Activated CD4-positive, alpha-beta T cell treated with anti-CD3 and anti-CD28 coated beads for 36 hours (primary cell): ENCODE data around the gene CCDC92. TPM values are rescaled to one million over a fixed set of nuclear protein-coding genes. Genes with fewer than 3 reads are reported as not detected.

ENCODE experiments used
- ATAC-seq: fragments of 200-7000 bp; cut with Tn5 transposase; one replicate; pipeline ENCODE4 v1.10.0; 2021; ENCODE audit warnings: mild to moderate bottlenecking, moderate library complexity
- CTCF ChIA-PET: fragments of 350-600 bp; sonication (Branson Sonifier 250); formaldehyde crosslinking; loops from one replicate; lab custom pipeline; 2021; ENCODE audit warnings: antibody characterized with exemption; lab: Charles Lee
- POLR2A ChIA-PET: fragments of 350-600 bp; sonication (Branson Sonifier 250); formaldehyde crosslinking; loops from one replicate; lab custom pipeline; 2021; ENCODE audit warnings: antibody characterized with exemption, inconsistent platforms; lab: Charles Lee
- DNase-seq: peaks from one replicate; pipeline ENCODE4 v3.0.0-alpha.2; 2020
- H3K27ac Mint-ChIP-seq: one replicate; pipeline ENCODE4 v1.8.0; 2021; ENCODE audit warnings: mixed read lengths
- H3K27me3 Mint-ChIP-seq: one replicate; pipeline ENCODE4 v1.8.0; 2021; ENCODE audit warnings: mixed read lengths
- H3K36me3 Mint-ChIP-seq: one replicate; pipeline ENCODE4 v1.8.0; 2021; ENCODE audit warnings: low read depth, mixed read lengths
- H3K4me1 Mint-ChIP-seq: one replicate; pipeline ENCODE4 v1.8.0; 2021; ENCODE audit warnings: mixed read lengths
- H3K4me3 Mint-ChIP-seq: one replicate; pipeline ENCODE4 v1.8.0; 2021; ENCODE audit warnings: mild to moderate bottlenecking, moderate library complexity, mixed read lengths
- H3K9me3 Mint-ChIP-seq: one replicate; pipeline ENCODE4 v1.8.0; 2021; ENCODE audit warnings: low read depth, mixed read lengths
- intact Hi-C, 2 experiments: fragments of 100-400 bp; cut with DNase I in 1 of 2; cut with micrococcal nuclease in 1 of 2; formaldehyde crosslinking; loops; one replicate each; pipeline versions ENCODE4 v1.14.2 to v1.15.1; 2022 to 2024; cut with DNase I, micrococcal nuclease
- total RNA-seq, 2 experiments: library from RNA; stranded (reverse); gene quantifications; one replicate each; pipeline ENCODE4 v1.2.3, GENCODE V29; 2021

Gene CCDC92
- total RNA-seq, 2 experiments from 2014 or later, result 8.7 to 11.0 TPM

DNA sequence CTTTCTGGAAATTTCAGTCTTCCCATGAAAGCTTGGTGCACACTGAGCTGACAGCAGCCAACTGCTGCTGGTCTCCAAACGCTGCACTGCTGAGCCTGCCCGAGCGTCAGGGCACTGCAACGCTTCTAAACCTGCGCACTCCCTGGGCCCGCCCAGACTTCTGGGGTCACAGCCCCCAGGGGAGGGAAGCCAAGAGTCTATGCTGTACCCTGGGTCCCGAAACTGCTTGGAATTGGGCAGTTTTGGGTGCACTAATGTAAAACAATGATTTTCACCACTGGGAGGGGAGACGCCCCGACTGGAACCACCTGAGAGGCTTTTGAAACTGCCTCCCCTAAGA is 32.0 kb downstream of the CCDC92 start:
- H3K36me3 Mint-ChIP-seq, result peaks cover 16% of the 10 kb centered on the region
- H3K9me3 Mint-ChIP-seq, result no peaks in the 10 kb centered on the region
- intact Hi-C loops, result no loop called here
- peaks cover 21% of the 10 kb centered on the region for H3K4me1 Mint-ChIP-seq
- CTCF ChIA-PET, result interaction anchor here (0.8 kb wide), 1 partner anchor 42 kb away, joined by 3 read pairs; no protein-coding TSS in a partner anchor
- no peak overlapping the region for H3K4me3 Mint-ChIP-seq
- POLR2A ChIA-PET, result interaction anchor here (0.6 kb wide), 1 partner anchor 22 kb away, joined by 4 read pairs; no protein-coding TSS in a partner anchor
- DNase-seq (no peak), ATAC-seq (no peak)
- H3K27me3 Mint-ChIP-seq, result no peaks in the 10 kb centered on the region
- no peak overlapping the region for H3K27ac Mint-ChIP-seq

DNA sequence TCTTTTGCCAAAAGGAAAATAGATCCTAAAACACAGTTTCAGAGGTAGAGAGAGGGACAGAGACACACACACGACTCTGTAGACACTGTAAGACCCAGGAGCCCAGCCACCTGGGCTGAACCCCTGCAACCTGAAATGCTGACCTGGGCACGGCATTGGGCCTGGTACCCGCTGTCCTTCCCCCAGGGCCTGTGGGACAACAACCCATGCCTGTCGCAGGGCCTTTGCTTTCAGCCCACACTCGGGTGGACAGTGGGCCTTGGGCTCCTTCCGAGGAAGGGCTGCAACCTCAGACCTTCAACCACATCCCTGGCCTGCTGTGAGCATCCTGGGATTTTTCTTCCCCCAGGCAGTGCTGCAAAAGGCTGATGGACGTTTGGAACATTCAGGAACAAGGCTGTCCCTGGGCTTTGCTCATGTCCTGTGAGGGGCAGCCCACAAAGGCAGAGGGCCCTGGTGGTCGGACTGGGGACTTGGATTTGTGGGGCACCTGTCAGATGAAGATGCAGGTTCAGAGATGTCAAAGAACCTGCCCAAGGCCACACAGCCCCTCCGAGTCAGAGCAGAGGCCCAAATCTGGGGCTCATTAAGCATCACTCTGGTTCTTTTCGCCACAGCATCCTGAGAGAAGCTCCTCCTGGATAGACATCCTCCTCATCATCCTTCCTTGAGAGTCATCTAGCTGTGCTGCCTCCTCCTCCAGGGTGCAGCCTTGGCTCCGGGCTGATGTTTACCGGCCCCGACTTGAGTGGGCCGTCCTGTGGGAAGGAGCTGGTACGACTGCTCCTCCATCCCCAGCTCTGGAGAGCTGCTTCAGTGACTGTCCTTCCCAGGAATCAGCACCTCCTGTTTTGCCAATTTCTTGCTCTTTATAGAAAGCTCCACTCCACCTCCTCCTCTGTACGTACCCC is 32.7 kb downstream of the CCDC92 start:
- no peak for ATAC-seq
- ChIA-PET POLR2A (no interaction called here), CTCF (interaction anchor here (0.8 to 1.7 kb wide), 5 partner anchors 11 to 44 kb away, joined by 3 to 11 read pairs (median 3); no protein-coding TSS in a partner anchor)
- intact Hi-C loops, result loop anchor here in 1 of 2 experiments (5.0 kb wide), 1 partner anchor 32 kb away; the partner anchor contains the start of genes CCDC92 and ZNF664
- Mint-ChIP-seq H3K27me3 (no peaks in the 10 kb centered on the region), H3K4me3 (no peak overlapping the region), H3K4me1 (peaks cover 21% of the 10 kb centered on the region), H3K36me3 (peaks cover 16% of the 10 kb centered on the region), H3K9me3 (no peaks in the 10 kb centered on the region), H3K27ac (no peak overlapping the region)
- DNase-seq, result no peak

GRCh38 chr12:123938679-123939480 is 33.8 kb downstream of the CCDC92 start:
- DNase-seq (peak; percentile 53), ATAC-seq (peak; percentile 33)
- intact Hi-C loops, result loop anchor here in 1 of 2 experiments (5.0 kb wide), 1 partner anchor 33 kb away; the partner anchor contains the start of genes CCDC92 and ZNF664
- CTCF ChIA-PET, result interaction anchor here (0.5 to 1.7 kb wide), 9 partner anchors 9 to 772 kb away, joined by 3 to 11 read pairs (median 3); no protein-coding TSS in a partner anchor
- H3K27ac Mint-ChIP-seq, result peak overlapping the region; percentile 85
- no peaks in the 10 kb centered on the region for H3K27me3 Mint-ChIP-seq
- POLR2A ChIA-PET, result interaction anchor here (0.5 kb wide), 1 partner anchor 131 kb away, joined by 3 read pairs; no protein-coding TSS in a partner anchor
- H3K4me3 Mint-ChIP-seq, result peak overlapping the region; percentile 59
- no peaks in the 10 kb centered on the region for H3K9me3 Mint-ChIP-seq
- peaks cover 16% of the 10 kb centered on the region for H3K36me3 Mint-ChIP-seq
- H3K4me1 Mint-ChIP-seq, result peaks cover 21% of the 10 kb centered on the region

DNA sequence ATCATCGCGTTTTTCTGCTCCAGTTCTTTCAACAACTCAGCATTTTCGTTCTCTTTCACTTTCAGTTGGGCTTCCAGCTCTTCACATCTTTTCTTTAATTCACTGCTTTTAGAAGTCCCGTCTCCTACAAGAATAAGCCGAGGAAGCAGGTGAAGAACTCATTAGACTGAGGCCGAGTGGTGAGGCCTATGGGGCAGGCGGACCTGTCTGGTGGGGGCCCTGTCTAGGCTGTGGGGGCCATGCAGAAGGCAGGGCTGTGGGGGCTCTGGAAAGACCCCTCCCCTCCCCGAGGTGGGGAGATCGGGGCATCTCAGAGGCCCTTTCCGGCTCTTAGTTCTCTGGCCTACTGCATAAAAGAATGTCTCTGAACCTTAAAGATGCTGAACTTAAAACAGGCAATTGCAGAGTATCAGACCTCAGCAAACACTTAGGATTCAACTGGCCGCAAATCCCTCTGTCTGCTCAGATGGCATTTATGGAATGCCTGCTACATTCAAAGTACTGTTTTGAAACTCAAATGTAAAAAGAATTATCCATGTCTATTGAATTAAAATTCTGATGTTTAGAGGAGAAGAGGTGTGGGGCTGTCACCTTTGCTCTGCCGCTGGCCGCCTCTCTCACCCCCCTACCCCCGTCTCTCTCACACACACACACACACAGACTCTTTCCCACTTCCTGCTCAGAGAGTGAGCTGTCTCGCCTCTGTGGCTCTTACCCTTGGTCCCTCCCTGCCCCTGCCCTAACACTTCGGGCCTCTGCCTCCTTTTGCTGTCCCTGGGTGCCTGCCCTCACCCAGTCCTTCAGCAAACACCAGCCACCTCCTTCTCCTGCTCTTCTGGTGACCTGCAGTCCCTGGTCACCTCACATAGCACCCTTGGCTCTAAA is 34.7 kb downstream of the CCDC92 start:
- CTCF ChIA-PET, result interaction anchor here (0.5 to 1.7 kb wide), 9 partner anchors 9 to 773 kb away, joined by 3 to 11 read pairs (median 3); no protein-coding TSS in a partner anchor
- H3K27me3 Mint-ChIP-seq, result no peaks in the 10 kb centered on the region

GRCh38 chr12:123936956-123937706 is 35.5 kb downstream of the CCDC92 start:
- POLR2A ChIA-PET, result no interaction called here
- no peak for ATAC-seq
- H3K27me3 Mint-ChIP-seq, result no peaks in the 10 kb centered on the region
- H3K4me1 Mint-ChIP-seq, result peaks cover 26% of the 10 kb centered on the region
- no peaks in the 10 kb centered on the region for H3K9me3 Mint-ChIP-seq
- peaks cover 9% of the 10 kb centered on the region for H3K36me3 Mint-ChIP-seq
- intact Hi-C loops, result loop anchor here in 1 of 2 experiments (5.0 kb wide), 1 partner anchor 35 kb away; the partner anchor contains the start of genes CCDC92 and ZNF664
- DNase-seq, result peak; percentile 17
- CTCF ChIA-PET, result interaction anchor here (0.9 to 1.0 kb wide), 3 partner anchors 10 to 47 kb away, joined by 3 to 4 read pairs (median 3); no protein-coding TSS in a partner anchor
- H3K27ac Mint-ChIP-seq, result peak overlapping the region; percentile 85
- H3K4me3 Mint-ChIP-seq, result peak overlapping the region; percentile 59

More for the DNA sequence above, 34.7 kb downstream of the CCDC92 start:
- POLR2A ChIA-PET, result interaction anchor here (0.5 kb wide), 1 partner anchor 132 kb away, joined by 3 read pairs; no protein-coding TSS in a partner anchor
- peaks cover 16% of the 10 kb centered on the region for H3K36me3 Mint-ChIP-seq
- H3K4me3 Mint-ChIP-seq, result peak overlapping the region; percentile 59
- no peaks in the 10 kb centered on the region for H3K9me3 Mint-ChIP-seq
- peak overlapping the region; percentile 85 for H3K27ac Mint-ChIP-seq
- intact Hi-C loops, result loop anchor here in 1 of 2 experiments (5.0 kb wide), 1 partner anchor 34 kb away; the partner anchor contains the start of genes CCDC92 and ZNF664
- peak; percentile 70 for DNase-seq
- peaks cover 21% of the 10 kb centered on the region for H3K4me1 Mint-ChIP-seq
- peak; percentile 98 for ATAC-seq

- intact Hi-C loops, result loop anchor here in 1 of 2 experiments (5.0 kb wide), 1 partner anchor 36 kb away; the partner anchor contains the start of genes CCDC92 and ZNF664
- peaks cover 33% of the 10 kb centered on the region for H3K4me1 Mint-ChIP-seq
- H3K4me3 Mint-ChIP-seq, result no peak overlapping the region
- no peaks in the 10 kb centered on the region for H3K9me3 Mint-ChIP-seq
- peaks cover 2% of the 10 kb centered on the region for H3K36me3 Mint-ChIP-seq
- POLR2A ChIA-PET, result interaction anchor here (0.7 kb wide), 1 partner anchor 26 kb away, joined by 3 read pairs; no protein-coding TSS in a partner anchor
- CTCF ChIA-PET, result interaction anchor here (0.6 to 1.8 kb wide), 2 partner anchors 31 to 32 kb away, joined by 3 to 4 read pairs; no protein-coding TSS in a partner anchor
- ATAC-seq (no peak), DNase-seq (no peak)
- H3K27ac Mint-ChIP-seq, result peak overlapping the region; percentile 76
- H3K27me3 Mint-ChIP-seq, result peaks cover 3% of the 10 kb centered on the region
These were observed 36.2 kb downstream of the CCDC92 start for GRCh38 chr12:123936471-123936870.

- no peak for ATAC-seq
- ChIA-PET POLR2A (interaction anchor here (0.7 kb wide), 1 partner anchor 27 kb away, joined by 3 read pairs; no protein-coding TSS in a partner anchor), CTCF (interaction anchor here (0.6 to 1.8 kb wide), 2 partner anchors 30 to 33 kb away, joined by 3 to 4 read pairs; no protein-coding TSS in a partner anchor)
- Mint-ChIP-seq H3K27ac (no peak overlapping the region), H3K9me3 (no peaks in the 10 kb centered on the region), H3K4me3 (no peak overlapping the region), H3K4me1 (peaks cover 34% of the 10 kb centered on the region), H3K36me3 (peaks cover 2% of the 10 kb centered on the region), H3K27me3 (peaks cover 3% of the 10 kb centered on the region)
- intact Hi-C loops, result loop anchor here in 1 of 2 experiments (5.0 kb wide), 1 partner anchor 36 kb away; the partner anchor contains the start of genes CCDC92 and ZNF664
- DNase-seq, result no peak
These were observed 36.7 kb downstream of the CCDC92 start for GRCh38 chr12:123935956-123936355.

GRCh38 chr12:123934829-123935228 is 37.8 kb downstream of the CCDC92 start:
- ATAC-seq (no peak), DNase-seq (no peak)
- H3K27ac Mint-ChIP-seq, result no peak overlapping the region
- peaks cover 3% of the 10 kb centered on the region for H3K27me3 Mint-ChIP-seq
- no peak overlapping the region for H3K4me3 Mint-ChIP-seq
- ChIA-PET POLR2A (no interaction called here), CTCF (interaction anchor here (0.5 to 1.8 kb wide), 2 partner anchors 29 to 1041 kb away, joined by 3 to 4 read pairs; no protein-coding TSS in a partner anchor)
- H3K9me3 Mint-ChIP-seq, result no peaks in the 10 kb centered on the region
- intact Hi-C loops, result loop anchor here in 1 of 2 experiments (5.0 kb wide), 1 partner anchor 37 kb away; the partner anchor contains the start of genes CCDC92 and ZNF664
- peaks cover 2% of the 10 kb centered on the region for H3K36me3 Mint-ChIP-seq
- peaks cover 34% of the 10 kb centered on the region for H3K4me1 Mint-ChIP-seq

DNA sequence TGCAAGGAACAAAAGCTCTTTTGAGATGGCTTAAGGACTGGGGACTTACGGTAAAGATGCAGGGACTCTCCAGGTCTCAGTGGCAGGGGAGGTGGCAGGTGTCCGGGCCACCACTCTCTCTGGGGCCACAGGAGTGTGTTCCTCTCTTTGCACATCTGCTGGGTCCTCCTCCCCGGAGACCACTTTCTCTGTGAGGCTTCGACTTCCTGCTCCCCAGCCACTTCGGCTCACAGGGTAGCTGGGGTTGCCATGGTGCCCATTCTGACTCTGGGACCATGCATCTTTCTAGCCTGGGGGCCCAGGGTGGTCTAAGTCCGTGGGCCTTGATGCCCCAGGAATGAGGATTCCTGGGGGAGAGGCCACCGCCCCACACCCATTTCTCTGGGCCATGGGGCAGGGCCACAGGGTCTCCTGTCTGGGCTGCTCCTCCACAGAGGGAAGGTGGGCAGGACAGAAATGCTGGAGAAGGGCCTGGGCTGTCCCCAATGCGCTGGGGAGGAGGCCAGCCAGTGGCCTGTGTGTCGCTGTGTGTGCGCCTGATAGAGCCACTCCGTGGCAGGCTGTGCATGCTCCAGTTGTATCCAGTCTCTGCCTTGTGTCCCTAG is 38.5 kb downstream of the CCDC92 start:
- Mint-ChIP-seq H3K27ac (no peak overlapping the region), H3K9me3 (no peaks in the 10 kb centered on the region), H3K27me3 (peaks cover 3% of the 10 kb centered on the region), H3K36me3 (peaks cover 2% of the 10 kb centered on the region), H3K4me1 (peaks cover 33% of the 10 kb centered on the region), H3K4me3 (no peak overlapping the region)
- ChIA-PET POLR2A (no interaction called here), CTCF (interaction anchor here (0.6 kb wide), 1 partner anchor 99 kb away, joined by 3 read pairs; no protein-coding TSS in a partner anchor)
- intact Hi-C loops, result no loop called here
- DNase-seq (no peak), ATAC-seq (no peak)
